PC-9 (cell line): ENCODE measurements around the gene ANP32B. TPM values are rescaled to one million over a fixed set of nuclear protein-coding genes. Genes with fewer than 3 reads are reported as not detected.

ENCODE experiments used
- BruUV-seq: library from RNA; stranded (reverse); fragments of 400-500 nt; replicated peaks from 2 replicates; lab custom pipeline; 2021; lab: Mats Ljungman, UMichigan
- CTCF ChIA-PET: fragments of 300-600 bp; sonication (Branson Sonifier 250); formaldehyde crosslinking; loops from one replicate; lab custom pipeline; 2022; ENCODE audit warnings: antibody characterized with exemption; lab: Charles Lee
- POLR2A ChIA-PET: fragments of 300-600 bp; sonication (Branson Sonifier 250); formaldehyde crosslinking; loops from one replicate; lab custom pipeline; 2022; ENCODE audit warnings: antibody characterized with exemption; ENCODE audit not compliant: unreplicated experiment; lab: Charles Lee
- DNase-seq, 2 experiments: peaks; one replicate each; pipeline versions ENCODE4 v3.0.0 to v3.0.0-alpha.2; 2015 to 2022; ENCODE audit warnings: mixed read lengths in 1 of 2
- H2AFZ ChIP-seq: fragments of 200-600 bp; sonication (generic); 2 replicates; pipeline ENCODE4 v1.8.1; 2017; ENCODE audit warnings: antibody characterized with exemption
- H3F3A ChIP-seq: fragments of 200-600 bp; sonication (generic); 2 replicates; pipeline ENCODE4 v1.8.1; 2017; ENCODE audit warnings: antibody characterized with exemption, mild to moderate bottlenecking, low read depth; ENCODE audit not compliant: insufficient read depth
- H3K27ac ChIP-seq: fragments of 200-600 bp; sonication (generic); 2 replicates; pipeline ENCODE4 v1.6.1; 2016; ENCODE audit warnings: mixed run types
- H3K27me3 ChIP-seq: fragments of 200-600 bp; sonication (generic); 2 replicates; pipeline ENCODE4 v1.6.1; 2016; ENCODE audit warnings: low read depth, mixed run types; ENCODE audit not compliant: insufficient read depth
- H3K36me3 ChIP-seq: fragments of 200-600 bp; sonication (generic); 2 replicates; pipeline ENCODE4 v1.6.1; 2016; ENCODE audit warnings: low read depth, mixed run types
- H3K4me1 ChIP-seq: fragments of 200-600 bp; sonication (generic); replicated peaks from 2 replicates; pipeline ENCODE4 v1.6.1; 2016; ENCODE audit warnings: mixed run types; ENCODE audit not compliant: insufficient read depth
- H3K4me2 ChIP-seq: fragments of 200-600 bp; sonication (generic); 2 replicates; pipeline ENCODE4 v1.6.1; 2017; ENCODE audit warnings: mixed run types
- H3K4me3 ChIP-seq: fragments of 200-600 bp; sonication (generic); 2 replicates; pipeline ENCODE4 v1.6.1; 2016; ENCODE audit warnings: mixed run types
- H3K79me2 ChIP-seq: fragments of 200-600 bp; sonication (generic); 2 replicates; pipeline ENCODE4 v1.6.1; 2017; ENCODE audit warnings: low read depth, mixed run types
- H3K9me2 ChIP-seq: fragments of 200-600 bp; sonication (generic); 2 replicates; pipeline ENCODE4 v1.8.1; 2017; ENCODE audit warnings: mild to moderate bottlenecking; ENCODE audit not compliant: insufficient read depth
- H3K9me3 ChIP-seq: fragments of 200-600 bp; sonication (generic); 2 replicates; pipeline ENCODE4 v1.8.1; 2016; ENCODE audit warnings: low read depth; ENCODE audit not compliant: insufficient read depth
- H4K20me1 ChIP-seq: fragments of 200-600 bp; sonication (generic); 2 replicates; pipeline ENCODE4 v1.8.1; 2017; ENCODE audit not compliant: insufficient read depth
- EZH2 ChIP-seq: fragments of 200-600 bp; sonication (generic); IDR thresholded peaks from 2 replicates; pipeline ENCODE4 v1.8.0; 2017; ENCODE audit warnings: antibody characterized with exemption, low read depth
- intact Hi-C: fragments of 100-400 bp; cut with micrococcal nuclease; formaldehyde crosslinking; loops from one replicate; pipeline ENCODE4 v1.10.0; 2022; ENCODE audit not compliant: unreplicated experiment
- total RNA-seq: library from RNA; stranded (reverse); gene quantifications from 2 replicates; pipeline ENCODE4 v1.2.3, GENCODE V29; 2021
- TF ChIP-seq, protein P1 (sequence below): fragments of 200-600 bp; sonication (generic); conservative IDR thresholded peaks from 2 replicates; pipeline ENCODE4 v1.6.1; 2017; ENCODE audit warnings: mixed run types, antibody characterized with exemption, mild to moderate bottlenecking, moderate library complexity

The ANP32B gene
- total RNA-seq, 1 experiment from 2014 or later = 280 TPM

- Histone ChIP-seq H4K20me1 (peaks cover 36% of the 10 kb centered on the region), H3K27ac (peak overlapping the region; percentile 91), H3K4me2 (peak overlapping the region; percentile 89), H2AFZ (peak overlapping the region; percentile 70), H3K9me2 (no peaks in the 10 kb centered on the region), H3F3A (peaks cover 20% of the 10 kb centered on the region; the same call in 1 of the 2 replicates), H3K4me3 (peak overlapping the region; percentile 92), H3K36me3 (peaks cover 4% of the 10 kb centered on the region; the same call in 1 of the 2 replicates), H3K4me1 (peaks cover 60% of the 10 kb centered on the region), H3K27me3 (no peaks in the 10 kb centered on the region), H3K79me2 (peaks cover 78% of the 10 kb centered on the region), H3K9me3 (no peaks in the 10 kb centered on the region)
- CTCF ChIA-PET = interaction anchor here (0.5 kb wide), 1 partner anchor 90 kb away, joined by 9 read pairs; no protein-coding TSS in a partner anchor
- TF ChIP-seq EZH2 = no peak
- TF ChIP-seq, protein P1, sequence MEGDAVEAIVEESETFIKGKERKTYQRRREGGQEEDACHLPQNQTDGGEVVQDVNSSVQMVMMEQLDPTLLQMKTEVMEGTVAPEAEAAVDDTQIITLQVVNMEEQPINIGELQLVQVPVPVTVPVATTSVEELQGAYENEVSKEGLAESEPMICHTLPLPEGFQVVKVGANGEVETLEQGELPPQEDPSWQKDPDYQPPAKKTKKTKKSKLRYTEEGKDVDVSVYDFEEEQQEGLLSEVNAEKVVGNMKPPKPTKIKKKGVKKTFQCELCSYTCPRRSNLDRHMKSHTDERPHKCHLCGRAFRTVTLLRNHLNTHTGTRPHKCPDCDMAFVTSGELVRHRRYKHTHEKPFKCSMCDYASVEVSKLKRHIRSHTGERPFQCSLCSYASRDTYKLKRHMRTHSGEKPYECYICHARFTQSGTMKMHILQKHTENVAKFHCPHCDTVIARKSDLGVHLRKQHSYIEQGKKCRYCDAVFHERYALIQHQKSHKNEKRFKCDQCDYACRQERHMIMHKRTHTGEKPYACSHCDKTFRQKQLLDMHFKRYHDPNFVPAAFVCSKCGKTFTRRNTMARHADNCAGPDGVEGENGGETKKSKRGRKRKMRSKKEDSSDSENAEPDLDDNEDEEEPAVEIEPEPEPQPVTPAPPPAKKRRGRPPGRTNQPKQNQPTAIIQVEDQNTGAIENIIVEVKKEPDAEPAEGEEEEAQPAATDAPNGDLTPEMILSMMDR = no peak
- DNase-seq = peak in 1 of 2 experiments; percentile 40
- POLR2A ChIA-PET = no interaction called here
- intact Hi-C loops = no loop called here
- BruUV-seq = TSS peak; percentile 16
Observed at GRCh38 chr9:97985058-97985861, 2.1 kb downstream of the ANP32B start.

DNA sequence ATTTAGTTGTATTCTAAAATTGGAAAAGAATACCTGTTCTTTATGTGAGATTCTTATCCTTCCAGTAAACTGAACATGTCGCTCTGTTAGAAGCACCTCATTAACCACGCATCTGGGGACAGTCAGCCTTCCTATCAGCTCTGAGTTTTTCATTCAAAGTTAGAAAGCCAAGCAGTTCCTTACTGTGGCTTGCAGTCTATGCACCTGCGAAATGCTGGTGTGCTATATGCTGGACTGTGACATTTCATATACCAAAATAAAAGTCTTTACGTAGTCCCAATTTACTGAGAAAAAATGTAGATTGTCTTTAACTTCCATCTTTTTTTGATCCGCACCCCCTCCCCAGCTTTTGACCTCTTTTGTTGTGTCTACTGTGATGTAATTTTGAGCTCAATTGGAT lies 4.3 kb downstream of the ANP32B start:
- H3K79me2 ChIP-seq = peaks cover 88% of the 10 kb centered on the region
- H3K4me1 ChIP-seq = peaks cover 56% of the 10 kb centered on the region
- H3K36me3 ChIP-seq = peaks cover 4% of the 10 kb centered on the region; the same call in 1 of the 2 replicates
- CTCF ChIA-PET = no interaction called here
- 0 out of 2 replicates have a peak overlapping the region, but pooled peaks have one; percentile 10 for H3K4me3 ChIP-seq
- POLR2A ChIA-PET = interaction anchor here (0.5 to 0.7 kb wide), 2 partner anchors 9 to 1159 kb away, joined by 3 to 7 read pairs; no protein-coding TSS in a partner anchor
- no peaks in the 10 kb centered on the region for H3K27me3 ChIP-seq
- H3K9me3 ChIP-seq = no peaks in the 10 kb centered on the region
- DNase-seq = no peak
- peak overlapping the region; percentile 89; the same call in 1 of the 2 replicates for H3K4me2 ChIP-seq
- TF ChIP-seq EZH2 = no peak
- TF ChIP-seq, protein P1 = no peak
- no TSS peak for BruUV-seq
- H3K9me2 ChIP-seq = no peaks in the 10 kb centered on the region
- H3K27ac ChIP-seq = no peak overlapping the region
- H4K20me1 ChIP-seq = peaks cover 59% of the 10 kb centered on the region
- H2AFZ ChIP-seq = no peak overlapping the region
- intact Hi-C loops = no loop called here
- peaks cover 36% of the 10 kb centered on the region for H3F3A ChIP-seq

- peaks cover 54% of the 10 kb centered on the region for H3K4me1 ChIP-seq
- H3K36me3 ChIP-seq = peaks cover 11% of the 10 kb centered on the region
- intact Hi-C loops = no loop called here
- no peaks in the 10 kb centered on the region for H3K9me2 ChIP-seq
- no peak overlapping the region for H2AFZ ChIP-seq
- H4K20me1 ChIP-seq = peaks cover 86% of the 10 kb centered on the region
- no peak for TF ChIP-seq EZH2
- TF ChIP-seq, protein P1 = no peak
- peak overlapping the region; percentile 42 for H3K27ac ChIP-seq
- peak; percentile 27 to 68 for DNase-seq
- peak overlapping the region; percentile 39 for H3K4me2 ChIP-seq
- peaks cover 100% of the 10 kb centered on the region for H3K79me2 ChIP-seq
- no peaks in the 10 kb centered on the region for H3K27me3 ChIP-seq
- peaks cover 53% of the 10 kb centered on the region for H3F3A ChIP-seq
- no peak overlapping the region for H3K4me3 ChIP-seq
- H3K9me3 ChIP-seq = no peaks in the 10 kb centered on the region
- ChIA-PET CTCF (no interaction called here), POLR2A (interaction anchor here (0.6 kb wide), 1 partner anchor 234 kb away, joined by 6 read pairs; no protein-coding TSS in a partner anchor)
- no TSS peak for BruUV-seq
Observed at GRCh38 chr9:97990259-97990658, 7.1 kb downstream of the ANP32B start.
